ENCODE results near the gene GRK4. TPM values are rescaled to one million over a fixed set of nuclear protein-coding genes. Genes with fewer than 3 reads are reported as not detected.

The GRK4 gene
- total and polyA plus RNA-seq, 12 donors: 4.7 to 24.5 (median 10.3) TPM

DNA sequence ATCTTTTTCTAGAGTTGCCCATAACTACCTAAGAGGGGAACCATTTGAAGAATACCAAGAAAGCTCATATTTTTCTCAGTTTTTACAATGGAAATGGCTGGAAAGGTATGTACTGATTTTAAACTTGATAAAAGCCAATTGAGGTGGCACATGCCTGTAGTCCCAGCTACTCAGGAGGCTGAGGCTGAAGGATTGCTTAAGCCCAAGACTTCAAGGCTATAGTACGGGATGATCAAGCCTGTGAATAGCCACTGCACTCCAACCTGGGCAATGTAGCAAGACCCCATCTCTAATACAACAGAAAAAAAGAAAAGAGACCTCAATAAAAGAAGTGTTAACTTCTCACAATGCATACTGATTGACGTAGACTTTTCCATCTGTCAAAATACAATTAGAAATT, 44.4 kb downstream of the GRK4 start:
- Histone ChIP-seq H3K27me3 (no peaks in the 10 kb centered on the region), H3K27ac (no peak overlapping the region), H3K36me3 (peaks cover 0 to 3% (median 0%) of the 10 kb centered on the region in 9 donors), H3K9me3 (no peaks in the 10 kb centered on the region), H3K4me3 (no peak overlapping the region), H3K4me1 (no peaks in the 10 kb centered on the region)
- DNase-seq (no peak), ATAC-seq (no peak)
- TF ChIP-seq CTCF (IDR thresholded peaks at IDR 0.05): no peak
- 97 to 98% methylated on average over 2 of the region's 2 CpGs for WGBS, 2 donors
- intact Hi-C loops (cut with DNase I): no loop called here

DNA sequence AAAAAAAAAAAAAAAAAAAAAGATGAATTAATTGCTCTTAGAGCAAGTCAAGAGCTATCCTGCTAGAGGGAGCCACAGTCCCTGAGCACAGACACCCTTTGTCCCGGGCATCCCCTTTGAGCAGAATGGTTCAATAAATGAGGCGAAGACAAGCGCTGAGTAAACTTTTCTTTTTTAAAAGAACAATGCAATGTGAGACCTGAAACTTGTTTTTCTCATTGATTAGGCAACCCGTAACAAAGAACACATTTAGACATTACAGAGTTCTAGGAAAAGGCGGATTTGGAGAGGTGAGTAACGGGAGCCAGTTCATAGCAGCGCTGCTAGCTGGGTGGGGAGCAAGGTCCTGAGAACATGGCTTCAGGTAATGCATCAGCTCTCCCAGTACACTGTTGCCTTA, 46.1 kb downstream of the GRK4 start:
- Histone ChIP-seq H3K4me1 (peaks cover 0 to 5% (median 0%) of the 10 kb centered on the region in 9 donors), H3K4me3 (no peak overlapping the region), H3K9me3 (no peaks in the 10 kb centered on the region), H3K27ac (no peak overlapping the region), H3K27me3 (no peaks in the 10 kb centered on the region), H3K36me3 (peaks cover 0 to 3% (median 0%) of the 10 kb centered on the region in 9 donors)
- WGBS, 2 donors: 89 to 91% methylated on average over 7 of the region's 7 CpGs
- TF ChIP-seq CTCF (IDR thresholded peaks at IDR 0.05): no peak
- ATAC-seq (no peak), DNase-seq (no peak)
- intact Hi-C loops (cut with DNase I): no loop called here

GRCh38 chr4:3010577-3010976, 47.2 kb downstream of the GRK4 start:
- no peaks in the 10 kb centered on the region for H3K36me3 ChIP-seq
- no peaks in the 10 kb centered on the region for H3K27me3 ChIP-seq
- DNase-seq: no peak
- intact Hi-C loops (cut with DNase I): no loop called here
- ATAC-seq: no peak
- WGBS, 2 donors: 87 to 92% methylated on average over 2 of the region's 2 CpGs
- H3K4me3 ChIP-seq: no peak overlapping the region
- no peak overlapping the region for H3K27ac ChIP-seq
- TF ChIP-seq CTCF (IDR thresholded peaks at IDR 0.05): no peak
- H3K4me1 ChIP-seq: peaks cover 0 to 5% (median 0%) of the 10 kb centered on the region in 9 donors
- H3K9me3 ChIP-seq: no peaks in the 10 kb centered on the region

- ATAC-seq: no peak
- intact Hi-C loops (cut with DNase I): no loop called here
- no peak for DNase-seq
- no peak overlapping the region for H3K4me3 ChIP-seq
- H3K9me3 ChIP-seq: no peaks in the 10 kb centered on the region
- TF ChIP-seq CTCF (IDR thresholded peaks at IDR 0.05): no peak
- H3K4me1 ChIP-seq: peaks cover 0 to 5% (median 0%) of the 10 kb centered on the region in 9 donors
- H3K27ac ChIP-seq: no peak overlapping the region
- H3K36me3 ChIP-seq: no peaks in the 10 kb centered on the region
- H3K27me3 ChIP-seq: no peaks in the 10 kb centered on the region
- 94 to 95% methylated on average over 5 of the region's 5 CpGs for WGBS, 2 donors
Measured at GRCh38 chr4:3010998-3011397, 47.6 kb downstream of the GRK4 start.

All from heart right ventricle (tissue), 16 donors.